ENCODE results near the gene TRMU.

TRMU gene

DNA sequence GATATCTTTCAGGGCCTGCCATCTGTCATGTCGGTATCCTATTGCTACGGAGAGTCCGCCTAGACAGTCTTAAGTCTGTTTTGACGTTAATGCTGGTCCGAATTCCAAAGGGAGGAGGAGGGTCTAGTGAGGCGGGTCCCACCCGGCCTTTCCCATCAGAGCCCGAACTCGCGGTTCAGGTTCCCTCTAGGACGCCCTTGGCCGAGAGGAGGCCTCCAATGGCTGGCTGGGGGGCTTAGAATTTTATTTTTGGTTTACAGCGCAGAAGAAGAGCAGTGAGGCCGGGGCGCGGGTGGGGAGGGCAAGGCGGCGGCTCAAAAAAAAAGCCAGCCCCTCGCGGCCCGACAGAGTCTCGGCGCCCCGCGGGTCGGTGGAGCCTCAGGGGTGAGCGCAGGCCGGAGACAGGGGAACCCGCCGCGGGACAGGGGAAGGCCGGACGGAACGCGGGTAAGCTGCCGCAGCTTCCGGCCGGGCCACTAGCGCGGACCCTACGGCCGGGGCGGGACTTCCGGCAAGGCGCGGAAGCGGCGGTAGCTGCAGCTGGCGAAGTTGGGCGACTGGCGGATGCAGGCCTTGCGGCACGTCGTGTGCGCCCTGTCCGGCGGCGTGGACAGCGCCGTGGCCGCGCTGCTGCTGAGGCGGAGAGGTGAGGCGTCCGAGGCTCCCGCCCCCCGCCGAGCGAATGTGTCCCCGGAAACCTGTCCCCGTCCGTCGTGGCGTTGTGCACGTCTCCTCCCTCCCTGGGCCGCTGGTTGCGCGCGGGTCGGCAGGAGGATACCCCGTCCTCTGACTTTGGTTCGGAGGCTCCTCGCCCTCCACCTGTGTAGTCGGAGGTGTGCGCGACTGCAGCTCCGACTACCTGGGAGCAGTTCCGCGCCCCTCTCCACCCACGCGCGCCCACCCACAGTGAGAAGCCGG is at the start of gene TRMU:
TSS of gene TRMU (plus strand) at position 514 of the 918 bp plus-strand sequence. CDS start at position 565, 51 bp downstream.
- DNase-seq = peak; percentile 70 to 72

DNA sequence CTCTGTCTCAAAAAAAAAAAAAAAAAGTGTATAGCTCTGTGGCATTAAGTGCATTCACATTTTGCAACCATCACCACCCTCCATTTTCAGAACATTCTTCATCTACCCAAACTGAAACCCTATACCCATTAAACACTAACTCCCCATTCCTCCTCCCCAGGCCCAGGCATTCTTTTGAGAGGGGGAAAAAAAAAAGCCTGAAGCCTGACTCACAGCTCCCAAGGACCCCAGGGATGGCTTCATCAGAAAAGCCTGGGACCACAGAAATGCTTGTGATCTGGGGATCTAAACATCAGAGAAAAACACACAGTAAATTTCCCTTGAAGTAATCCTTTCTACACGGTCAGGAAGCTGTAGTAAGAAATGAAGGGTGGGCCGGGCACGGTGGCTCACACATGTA is 49.5 kb upstream of the TRMU start:
- DNase-seq = no peak

- DNase-seq = no peak
Observed at GRCh38 chr22:46286941-46287872, 48.3 kb upstream of the TRMU start.

DNA sequence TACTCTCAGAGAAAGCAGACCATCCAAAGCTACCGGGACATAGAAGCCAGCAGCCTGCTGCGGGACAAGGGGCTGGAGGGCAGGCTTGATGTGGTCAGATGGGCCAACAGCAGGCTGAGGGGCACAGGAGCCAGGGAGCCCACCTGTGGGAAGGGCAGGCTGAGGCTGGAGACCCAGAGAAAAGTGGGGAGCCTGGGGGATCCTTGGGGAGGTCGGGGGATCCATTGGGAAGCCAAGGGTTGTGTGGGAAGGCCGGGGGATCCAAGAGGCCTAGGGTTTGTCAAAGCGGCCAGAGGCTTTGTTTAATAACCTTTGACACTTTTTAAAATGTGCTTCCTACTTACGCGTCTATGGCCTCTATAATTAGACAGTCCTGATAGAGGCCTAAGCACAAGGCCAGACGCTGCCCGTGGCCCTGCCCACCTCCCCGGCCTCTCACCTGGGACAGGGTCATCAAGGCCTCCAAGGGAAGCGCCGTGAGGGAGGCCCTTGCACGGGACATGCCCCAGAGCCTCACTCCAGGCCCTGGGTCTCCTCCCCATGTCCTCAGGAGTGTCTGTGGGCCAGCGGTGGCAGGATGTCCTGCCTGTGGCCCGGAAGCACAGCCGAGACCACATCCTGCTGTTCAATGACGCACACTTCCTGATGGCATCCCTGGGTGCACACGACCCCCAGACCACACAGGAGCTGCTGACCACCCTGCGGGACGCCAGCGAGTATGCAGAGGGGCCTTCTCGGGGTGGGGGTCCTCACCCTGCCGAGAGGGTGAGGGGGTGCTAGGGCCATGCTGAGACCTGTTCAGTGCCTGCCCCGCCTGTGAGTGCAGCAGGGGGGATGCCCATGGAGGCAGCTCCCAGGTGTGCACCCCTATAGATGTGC is 47.4 kb upstream of the TRMU start:
- DNase-seq = no peak

GRCh38 chr22:46288846-46289243 is 46.7 kb upstream of the TRMU start:
- no peak for DNase-seq

DNA sequence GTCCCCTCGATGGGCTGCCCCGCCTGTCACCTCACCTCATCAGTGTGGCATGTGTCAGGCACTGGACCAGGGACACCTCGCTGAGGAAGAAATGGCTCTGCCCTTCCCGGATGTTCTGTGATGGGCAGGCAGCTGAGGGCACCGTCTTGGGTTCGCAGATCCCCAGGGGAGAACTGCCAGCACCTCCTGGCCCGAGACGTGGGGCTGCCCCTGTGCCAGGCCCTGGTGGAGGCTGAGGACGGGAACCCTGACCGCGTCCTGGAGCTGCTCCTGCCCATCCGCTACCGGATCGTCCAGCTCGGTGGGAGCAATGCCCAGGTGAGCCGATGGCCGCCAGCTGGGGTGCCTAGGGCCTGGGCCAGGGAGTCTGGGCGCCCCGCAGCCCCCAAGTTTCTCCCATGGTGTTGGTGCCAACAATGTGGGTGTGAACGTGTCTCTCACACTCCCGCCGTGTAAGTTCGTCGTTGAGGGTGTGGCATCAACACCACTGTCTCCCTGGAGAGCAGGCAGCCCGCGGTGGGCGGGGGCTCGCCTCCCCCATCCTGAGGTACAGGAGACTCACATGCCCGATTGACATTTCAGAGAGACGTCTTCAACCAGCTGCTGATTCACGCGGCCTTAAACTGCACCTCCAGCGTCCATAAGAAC is 46.1 kb upstream of the TRMU start:
- no peak for DNase-seq

DNA sequence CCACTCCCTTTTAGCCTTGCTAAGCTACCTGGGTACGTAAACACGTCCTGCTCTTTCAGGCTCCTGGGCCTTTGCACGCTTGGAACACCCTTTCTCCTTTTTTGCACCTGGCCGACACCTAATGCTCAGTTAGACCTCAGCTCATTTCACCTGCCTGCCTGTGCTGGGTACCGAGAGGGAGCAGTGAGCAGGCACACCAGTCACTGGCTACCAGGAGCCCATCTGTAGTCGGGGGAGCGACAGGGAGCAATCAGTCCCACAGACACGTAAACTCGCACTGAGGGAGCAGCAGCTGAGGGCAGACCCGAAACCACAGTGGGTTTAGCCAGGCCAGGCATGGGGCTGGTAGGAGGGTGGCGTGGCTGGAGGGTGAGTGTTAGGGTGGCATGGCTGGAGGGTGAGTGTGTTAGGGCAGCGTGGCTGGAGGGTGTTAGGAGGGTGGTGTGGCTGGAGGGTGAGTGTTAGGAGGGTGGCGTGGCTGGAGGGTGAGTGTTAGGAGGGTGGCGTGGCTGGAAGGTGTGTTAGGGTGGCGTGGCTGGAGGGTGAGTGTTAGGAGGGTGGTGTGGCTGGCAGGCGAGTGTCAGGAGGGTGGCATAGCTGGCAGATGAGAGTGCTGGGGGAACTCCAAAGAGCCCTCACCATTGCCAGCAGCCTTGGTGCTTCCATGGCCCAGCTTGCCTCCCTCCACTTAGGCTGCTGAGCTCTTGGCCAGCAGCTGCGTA is 45.2 kb upstream of the TRMU start:
- DNase-seq = no peak

- no peak for DNase-seq
Observed at GRCh38 chr22:46290843-46291785, 44.4 kb upstream of the TRMU start.

- no peak for DNase-seq
Observed at GRCh38 chr22:46292173-46292572, 43.3 kb upstream of the TRMU start.

- no peak for DNase-seq
Observed at GRCh38 chr22:46292732-46293131, 42.8 kb upstream of the TRMU start.

GRCh38 chr22:46293577-46294260 is 41.8 kb upstream of the TRMU start:
- no peak for DNase-seq

GRCh38 chr22:46294784-46295183 is 40.7 kb upstream of the TRMU start:
- DNase-seq = no peak

GRCh38 chr22:46295277-46295971 is 40.1 kb upstream of the TRMU start:
- DNase-seq = no peak

DNA sequence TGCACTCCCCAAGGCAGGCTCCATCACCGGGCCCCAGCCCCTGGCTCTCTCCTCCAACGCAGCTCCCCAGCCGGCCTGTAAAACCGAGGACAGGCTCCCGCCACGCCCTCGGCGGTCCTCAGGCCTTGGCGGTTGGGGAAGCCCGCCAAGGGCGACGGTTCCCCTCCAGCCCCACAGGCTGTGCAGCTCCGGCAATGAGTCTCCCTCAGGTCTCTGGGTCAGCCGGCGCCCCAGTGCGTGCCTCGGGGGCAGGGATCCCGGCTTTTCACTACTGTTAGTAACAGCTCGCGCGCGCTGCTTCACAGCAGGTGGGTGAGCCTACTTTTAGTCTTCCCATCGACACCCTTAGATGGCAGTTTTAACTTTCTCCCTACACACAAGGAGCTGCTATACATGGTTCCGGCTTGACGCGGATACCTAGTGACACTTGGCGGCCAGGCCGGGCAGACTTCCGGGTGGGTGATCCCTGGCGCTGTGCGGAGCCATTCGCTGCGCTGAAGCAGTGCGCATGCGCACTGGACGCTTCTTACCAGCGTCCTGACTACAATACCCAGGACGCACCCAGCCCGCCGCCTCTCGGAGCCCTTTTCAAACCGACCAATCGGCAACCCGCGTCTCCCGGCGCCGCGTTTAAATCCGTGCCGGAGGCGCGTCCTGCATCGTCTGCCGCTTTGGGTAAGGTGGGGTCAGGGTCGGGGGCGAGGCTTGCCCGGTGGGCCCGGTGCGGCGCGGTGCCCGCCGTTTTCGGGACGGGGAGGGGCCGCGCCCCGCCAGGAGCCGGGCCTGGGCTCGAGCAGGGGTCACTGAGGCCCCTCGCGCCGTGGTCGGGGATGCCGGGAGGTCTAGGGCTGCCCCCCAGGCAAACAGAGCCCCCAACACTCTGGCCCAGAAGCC is 39.0 kb upstream of the TRMU start, which contains the start of gene GTSE1:
TSS of gene GTSE1 (plus strand) at position 614 of the 894 bp plus-strand sequence. CDS start 531 bp downstream, outside the sequence.
- DNase-seq = peak; percentile 93 to 95

DNA sequence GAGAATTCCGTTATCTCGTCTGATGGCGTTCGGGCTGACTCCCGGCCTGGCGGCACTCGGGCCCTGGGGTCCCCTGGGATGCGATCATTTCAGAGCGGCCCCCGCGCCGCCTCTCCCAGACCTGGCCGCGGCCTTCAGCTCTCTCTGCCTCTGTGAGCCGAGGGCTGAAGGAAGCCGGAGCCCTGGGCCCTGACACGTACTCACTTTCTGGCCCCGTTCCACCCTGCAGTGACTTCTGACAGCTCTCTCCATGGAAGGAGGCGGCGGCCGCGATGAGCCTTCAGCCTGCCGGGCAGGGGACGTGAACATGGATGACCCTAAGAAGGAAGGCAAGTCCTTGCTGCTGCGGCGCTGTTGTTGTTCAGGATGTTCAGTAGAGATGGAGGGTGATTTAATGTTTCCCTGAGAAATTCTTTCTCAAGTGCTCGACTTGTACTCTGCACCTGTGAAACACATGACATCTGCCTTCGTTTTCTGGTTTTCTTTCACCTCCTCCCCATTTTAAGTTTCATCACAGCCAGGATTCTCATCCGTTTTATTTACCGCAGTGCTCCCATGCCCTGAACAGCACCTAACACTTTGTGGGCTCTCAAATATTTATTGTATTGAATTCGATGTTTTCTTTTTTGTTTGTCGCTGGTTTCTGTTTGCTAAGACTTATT is 38.2 kb upstream of the TRMU start:
- DNase-seq = no peak

DNA sequence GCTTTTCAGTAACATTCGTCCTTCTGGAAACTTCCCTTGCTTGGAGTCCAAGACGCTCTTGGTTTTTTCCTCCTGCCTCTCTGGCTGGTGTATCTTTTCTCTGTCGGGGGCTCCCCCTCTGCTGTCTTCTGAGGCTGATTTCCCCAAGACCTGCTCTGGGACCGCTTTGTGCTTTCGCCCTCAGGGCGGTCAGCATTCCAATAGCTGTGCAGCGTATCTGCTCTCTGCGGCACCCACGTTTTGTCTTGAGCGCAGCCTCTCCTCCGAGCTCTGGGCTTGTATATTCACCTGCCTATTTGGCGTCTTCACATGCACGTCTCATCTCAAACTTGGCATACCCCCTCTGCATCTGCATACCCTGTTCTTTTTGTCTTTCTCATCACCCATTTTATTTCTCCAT is 36.4 kb upstream of the TRMU start:
- no peak for DNase-seq

DNA sequence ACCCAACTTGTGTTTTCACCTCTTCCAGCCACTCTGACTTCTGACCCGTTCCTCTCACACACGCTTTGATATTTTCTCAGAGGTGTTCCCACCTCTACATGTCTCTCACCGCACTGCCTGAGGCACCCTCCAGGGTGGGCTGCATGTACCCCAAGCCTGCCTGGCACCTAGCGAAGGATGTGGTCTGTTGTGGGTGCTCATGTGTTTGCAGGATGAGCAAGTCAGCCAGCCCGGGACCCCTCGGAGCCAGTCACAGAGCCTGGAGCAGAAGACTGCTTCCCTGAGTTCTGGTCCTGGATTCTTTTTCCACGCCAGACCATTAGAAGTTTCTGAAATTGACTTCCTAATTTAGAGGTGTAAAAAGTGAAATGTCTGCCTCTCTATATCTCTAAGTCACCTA is 35.0 kb upstream of the TRMU start:
- DNase-seq = no peak

Data from stimulated activated CD4-positive, alpha-beta T cell treated with anti-CD3 and anti-CD28 coated beads, Interleukin-2, amount 100 ng/mL, for 48 hours (primary cell).